Measurements from ENCODE around the gene TRIM8.

TRIM8 gene

DNA sequence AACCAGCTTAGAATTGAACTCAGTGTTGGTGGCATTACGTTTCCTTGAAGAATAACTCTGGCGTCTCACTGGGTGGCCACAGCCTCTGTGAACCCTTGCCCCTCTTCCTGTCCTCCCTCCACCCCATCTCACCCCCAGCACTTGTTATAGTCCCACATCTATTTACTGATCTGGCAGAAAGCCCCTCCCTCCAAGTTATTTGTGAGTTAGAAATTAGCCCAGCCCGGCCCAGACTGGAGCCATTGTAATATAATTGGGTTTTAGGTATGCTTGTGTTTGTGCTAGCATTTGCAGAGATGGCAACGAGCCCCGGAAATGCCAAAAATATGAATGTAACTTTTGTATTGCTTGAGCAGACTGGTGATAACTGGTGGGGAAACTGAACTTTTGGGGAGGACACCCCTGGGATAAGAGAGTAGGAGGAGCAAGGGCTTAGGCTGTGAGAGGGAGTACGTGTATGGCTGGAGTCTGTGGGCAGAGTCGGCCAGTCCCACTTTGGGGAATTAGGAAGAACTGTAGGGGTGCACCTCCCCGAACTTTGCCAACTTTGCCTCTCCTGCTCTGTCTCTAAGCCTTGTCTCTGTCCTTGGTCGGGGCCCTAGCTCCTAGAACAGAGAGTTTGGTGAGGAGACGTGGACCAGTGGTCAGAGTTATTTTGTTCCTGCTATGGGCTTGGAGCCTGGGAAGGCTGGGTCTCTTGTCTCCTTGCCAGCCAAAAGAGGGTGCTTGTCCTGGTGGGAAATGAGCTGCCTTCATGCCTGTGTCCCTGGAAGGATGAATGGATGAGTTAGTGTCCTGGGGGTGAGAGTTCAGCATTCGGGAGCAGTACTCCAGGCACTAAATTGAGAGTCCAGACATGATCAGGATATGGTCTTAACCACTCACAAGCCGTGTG, 19.3 kb upstream of the TRIM8 start:
- no peaks in the 10 kb centered on the region for H3K27me3 Mint-ChIP-seq
- H3K4me3 Mint-ChIP-seq: no peak overlapping the region
- peaks cover 11% of the 10 kb centered on the region for H3K4me1 Mint-ChIP-seq
- no peaks in the 10 kb centered on the region for H3K9me3 Mint-ChIP-seq
- ATAC-seq (no peak), DNase-seq (no peak)
- peak overlapping the region in 1 of 2 donors; percentile 35 for H3K27ac Mint-ChIP-seq

DNA sequence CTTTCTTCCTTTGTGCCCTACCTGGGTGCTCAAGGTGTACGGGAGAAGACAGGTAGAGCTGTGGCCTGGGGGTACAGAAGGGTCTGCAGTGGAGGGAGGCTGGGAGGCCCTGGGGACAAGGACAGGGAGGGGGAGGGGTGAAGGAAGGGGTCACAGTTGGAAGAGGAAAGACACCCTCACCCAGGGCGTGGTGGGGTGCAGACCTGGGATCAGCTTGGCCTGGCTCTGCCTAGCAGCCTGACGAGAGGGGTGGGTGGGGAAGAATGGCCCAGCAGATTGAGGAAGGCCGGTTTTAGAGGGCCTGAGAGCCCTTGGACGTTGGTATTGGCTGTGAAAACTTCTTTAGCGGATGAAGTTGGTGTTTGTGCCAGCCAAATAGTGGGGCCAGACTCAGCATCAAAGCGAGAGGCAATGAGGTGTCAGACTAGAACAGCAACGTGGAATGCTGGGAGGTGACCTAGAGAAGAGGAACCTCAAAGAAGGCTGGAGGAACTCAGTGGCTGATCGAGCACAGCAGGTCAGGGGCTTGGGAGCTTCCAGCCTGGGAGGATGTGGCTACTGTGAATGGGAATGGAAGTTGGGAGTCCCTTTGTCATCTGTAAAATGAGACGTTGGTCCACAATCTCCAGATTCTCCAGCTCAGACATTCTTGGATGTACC, 18.1 kb upstream of the TRIM8 start:
- ATAC-seq: no peak
- no peak for DNase-seq
- Mint-ChIP-seq H3K4me1 (peaks cover 6% of the 10 kb centered on the region), H3K27ac (peak overlapping the region in 1 of 2 donors; percentile 30), H3K4me3 (no peak overlapping the region), H3K9me3 (no peaks in the 10 kb centered on the region), H3K27me3 (no peaks in the 10 kb centered on the region)

DNA sequence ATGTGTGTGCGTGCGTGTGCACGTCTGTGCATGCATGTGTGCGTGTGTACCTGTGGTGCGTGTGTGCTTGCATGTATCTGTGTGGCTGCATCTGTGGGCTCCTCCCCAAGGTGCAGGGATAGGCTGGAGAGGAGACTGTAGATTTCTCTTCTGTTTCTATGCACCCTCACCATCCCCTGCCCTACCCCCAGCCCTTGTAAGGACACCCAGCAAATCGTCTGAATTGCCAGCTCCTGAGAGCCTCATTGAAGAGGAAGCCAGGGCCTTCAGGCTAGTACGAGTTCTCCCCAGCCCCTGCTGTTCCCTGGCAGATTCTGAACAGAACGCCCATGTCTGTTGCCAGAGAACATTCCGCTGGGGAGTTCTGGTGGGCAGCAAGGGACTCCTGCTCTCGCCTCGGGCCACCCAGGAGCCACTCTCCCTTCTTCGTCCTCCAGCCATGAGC, 17.0 kb upstream of the TRIM8 start:
- ATAC-seq: no peak
- Mint-ChIP-seq H3K9me3 (no peaks in the 10 kb centered on the region), H3K4me3 (no peak overlapping the region), H3K4me1 (peaks cover 14% of the 10 kb centered on the region), H3K27me3 (no peaks in the 10 kb centered on the region), H3K27ac (no peak overlapping the region)
- DNase-seq: no peak

DNA sequence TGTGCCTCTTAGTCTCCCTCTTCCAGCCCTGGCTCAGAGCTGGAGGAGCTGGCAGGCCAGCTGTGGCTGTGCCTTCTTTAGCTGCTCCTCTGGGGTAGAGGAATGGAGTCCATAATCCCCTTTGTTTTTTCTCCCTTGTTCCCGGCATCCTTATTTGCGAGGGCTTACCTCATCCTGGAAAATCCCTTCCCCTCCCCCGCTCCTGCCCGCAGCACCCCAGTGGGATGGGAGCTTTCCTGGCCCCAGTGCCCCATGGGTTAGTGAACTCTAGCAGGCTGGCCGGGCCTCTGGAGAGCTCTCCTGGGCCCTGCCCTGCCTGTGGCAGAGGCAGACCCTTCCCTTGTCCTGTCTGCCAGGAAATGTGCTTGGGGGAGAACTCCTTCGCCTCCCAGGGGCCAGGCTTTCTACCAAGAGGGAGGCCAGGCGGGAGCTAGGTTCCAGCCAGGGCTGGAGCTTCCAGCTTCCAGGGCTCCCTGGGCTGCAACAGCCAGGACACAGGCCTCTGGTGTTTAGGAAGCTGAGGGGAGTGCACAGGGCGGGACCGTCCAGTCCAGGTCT, 16.5 kb upstream of the TRIM8 start:
- H3K27ac Mint-ChIP-seq: peak overlapping the region; percentile 70 to 84
- no peaks in the 10 kb centered on the region for H3K27me3 Mint-ChIP-seq

DNA sequence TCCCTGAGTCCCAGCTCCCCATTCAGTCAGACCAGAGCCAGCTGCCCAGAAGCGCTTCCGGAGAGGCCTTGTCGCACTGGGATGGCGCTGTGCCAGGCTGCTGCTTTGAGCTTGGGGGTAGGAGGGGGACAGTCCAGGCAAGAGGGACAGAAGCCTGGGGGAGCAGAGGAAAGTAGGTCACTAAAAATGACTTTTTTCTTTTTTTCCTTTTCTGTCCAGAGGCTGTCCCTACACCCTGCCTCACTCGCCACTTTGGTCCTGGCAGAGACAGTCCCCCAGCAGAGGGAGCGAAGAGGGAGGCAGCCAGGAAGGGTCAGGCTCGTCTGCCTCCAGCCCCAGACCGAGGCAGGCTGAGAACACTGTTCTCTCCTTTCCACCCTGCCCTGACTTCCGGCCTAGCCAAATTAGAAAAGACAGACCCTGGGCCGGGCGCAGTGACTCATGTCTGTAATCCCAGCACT, 15.8 kb upstream of the TRIM8 start:
- Mint-ChIP-seq H3K27me3 (no peaks in the 10 kb centered on the region), H3K9me3 (no peaks in the 10 kb centered on the region), H3K27ac (peak overlapping the region in 1 of 2 donors; percentile 56), H3K4me1 (peaks cover 26% of the 10 kb centered on the region), H3K4me3 (no peak overlapping the region)
- DNase-seq: no peak
- ATAC-seq: no peak

More for the DNA sequence above, 16.5 kb upstream of the TRIM8 start:
- H3K4me3 Mint-ChIP-seq: no peak overlapping the region
- H3K9me3 Mint-ChIP-seq: no peaks in the 10 kb centered on the region
- ATAC-seq (no peak), DNase-seq (no peak)
- peaks cover 19% of the 10 kb centered on the region for H3K4me1 Mint-ChIP-seq

DNA sequence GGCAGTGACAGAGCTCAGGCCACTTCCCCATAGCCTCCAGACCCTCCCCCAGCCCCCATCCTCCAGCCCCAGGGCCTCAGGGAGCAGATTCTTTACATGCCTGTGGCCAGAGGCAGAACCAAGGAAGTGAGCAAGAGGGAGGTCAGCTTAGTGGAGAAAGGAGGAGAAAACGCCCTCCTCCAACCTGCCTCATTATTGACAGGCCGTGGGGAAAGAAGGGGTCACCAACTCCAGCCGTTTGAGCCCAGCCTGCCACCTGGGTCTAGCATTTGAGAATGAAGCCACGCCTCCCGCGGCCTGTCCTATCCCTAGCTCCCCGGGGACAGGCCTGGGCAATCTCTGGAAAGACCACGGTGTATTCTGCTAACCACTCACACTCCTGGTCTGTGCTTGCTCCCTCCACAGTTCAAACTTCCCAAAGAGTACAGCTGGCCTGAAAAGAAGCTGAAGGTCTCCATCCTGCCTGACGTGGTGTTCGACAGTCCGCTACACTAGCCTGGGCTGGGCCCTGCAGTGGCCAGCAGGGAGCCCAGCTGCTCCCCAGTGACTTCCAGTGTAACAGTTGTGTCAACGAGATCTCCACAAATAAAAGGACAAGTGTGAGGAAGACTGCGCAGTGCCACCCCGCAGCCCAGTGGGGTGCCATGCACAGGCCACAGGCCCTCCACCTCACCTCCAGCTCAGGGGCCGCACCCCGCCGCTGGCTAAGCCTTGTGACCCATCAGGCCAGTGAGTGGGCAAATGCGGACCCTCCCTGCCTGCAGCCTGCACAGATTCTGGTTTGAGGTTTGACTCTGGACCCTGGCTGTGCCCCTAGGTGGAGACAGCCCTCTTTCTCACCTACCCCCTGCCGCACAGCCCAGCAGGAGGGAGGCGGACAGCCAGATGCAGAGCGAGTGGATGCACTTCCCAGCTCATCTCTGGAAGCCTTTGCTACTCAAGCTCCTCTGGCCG, 14.3 kb upstream of the TRIM8 start:
- H3K4me3 Mint-ChIP-seq: no peak overlapping the region
- no peaks in the 10 kb centered on the region for H3K9me3 Mint-ChIP-seq
- no peak for DNase-seq
- H3K27ac Mint-ChIP-seq: peak overlapping the region in 1 of 2 donors; percentile 59
- peaks cover 40% of the 10 kb centered on the region for H3K4me1 Mint-ChIP-seq
- ATAC-seq: no peak
- no peaks in the 10 kb centered on the region for H3K27me3 Mint-ChIP-seq

DNA sequence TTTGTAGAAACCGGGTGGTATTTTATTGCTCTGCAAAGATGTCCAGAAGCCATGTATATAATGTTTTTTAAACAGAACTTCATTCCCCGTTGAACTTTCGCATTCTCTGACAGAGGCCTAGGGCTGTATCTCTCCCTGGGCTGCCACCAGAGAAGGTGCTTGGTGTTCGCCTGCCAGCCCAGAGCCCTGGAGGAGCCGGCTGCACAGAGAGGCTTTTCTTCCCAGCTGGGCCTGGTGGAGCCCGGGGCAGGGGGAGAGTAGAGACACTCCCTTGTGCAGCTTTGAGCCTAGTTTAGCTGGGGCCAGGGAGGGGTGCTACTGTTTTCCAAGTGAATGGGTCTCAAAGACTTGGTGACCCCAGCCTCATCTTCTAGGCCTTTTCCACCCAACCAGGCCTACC, 13.6 kb upstream of the TRIM8 start:
- Mint-ChIP-seq H3K4me3 (no peak overlapping the region), H3K27me3 (no peaks in the 10 kb centered on the region), H3K27ac (no peak overlapping the region), H3K4me1 (peaks cover 48% of the 10 kb centered on the region), H3K9me3 (no peaks in the 10 kb centered on the region)
- no peak for DNase-seq
- no peak for ATAC-seq

DNA sequence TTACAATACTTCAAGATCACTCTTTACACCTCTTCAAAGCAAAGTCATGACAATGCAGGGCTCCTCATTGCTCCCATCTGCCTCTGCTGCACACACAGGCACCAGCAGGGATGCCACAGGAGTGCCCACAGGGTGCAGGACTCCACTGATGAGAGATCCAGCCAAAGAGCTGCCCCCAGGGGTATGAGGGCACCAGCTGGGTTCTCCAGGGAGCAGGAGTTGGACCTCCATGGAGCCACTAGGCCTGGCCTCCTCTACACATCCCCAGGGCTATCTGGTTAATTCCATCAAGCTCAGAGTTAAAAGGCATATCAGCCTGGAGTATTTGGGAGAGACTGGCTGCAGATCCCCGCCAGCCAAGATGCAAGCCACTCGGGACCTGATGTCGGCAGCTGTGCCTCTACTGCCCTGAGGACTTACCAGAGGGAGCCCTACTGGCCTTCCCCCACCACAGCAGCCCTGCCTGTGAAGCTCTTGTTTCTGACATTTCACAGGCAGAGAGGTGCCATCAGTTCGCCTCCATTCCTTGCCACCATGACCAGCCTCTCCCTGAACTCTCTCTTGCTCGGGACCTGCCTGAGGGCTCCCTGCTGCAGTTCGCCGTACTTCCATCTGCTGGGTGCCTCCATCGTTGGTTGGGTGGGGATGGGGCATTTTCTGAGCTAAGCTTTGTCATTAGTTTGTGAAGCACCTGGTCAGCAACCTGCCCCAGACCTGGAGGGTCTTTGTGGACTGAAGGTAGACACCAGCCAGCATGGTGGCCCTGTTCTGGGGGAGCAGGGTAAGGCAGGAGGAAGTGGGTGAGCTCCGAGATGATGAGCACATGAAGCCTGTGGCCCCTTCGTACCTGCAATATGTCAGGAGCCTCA, 12.5 kb upstream of the TRIM8 start:
- no peaks in the 10 kb centered on the region for H3K9me3 Mint-ChIP-seq

DNA sequence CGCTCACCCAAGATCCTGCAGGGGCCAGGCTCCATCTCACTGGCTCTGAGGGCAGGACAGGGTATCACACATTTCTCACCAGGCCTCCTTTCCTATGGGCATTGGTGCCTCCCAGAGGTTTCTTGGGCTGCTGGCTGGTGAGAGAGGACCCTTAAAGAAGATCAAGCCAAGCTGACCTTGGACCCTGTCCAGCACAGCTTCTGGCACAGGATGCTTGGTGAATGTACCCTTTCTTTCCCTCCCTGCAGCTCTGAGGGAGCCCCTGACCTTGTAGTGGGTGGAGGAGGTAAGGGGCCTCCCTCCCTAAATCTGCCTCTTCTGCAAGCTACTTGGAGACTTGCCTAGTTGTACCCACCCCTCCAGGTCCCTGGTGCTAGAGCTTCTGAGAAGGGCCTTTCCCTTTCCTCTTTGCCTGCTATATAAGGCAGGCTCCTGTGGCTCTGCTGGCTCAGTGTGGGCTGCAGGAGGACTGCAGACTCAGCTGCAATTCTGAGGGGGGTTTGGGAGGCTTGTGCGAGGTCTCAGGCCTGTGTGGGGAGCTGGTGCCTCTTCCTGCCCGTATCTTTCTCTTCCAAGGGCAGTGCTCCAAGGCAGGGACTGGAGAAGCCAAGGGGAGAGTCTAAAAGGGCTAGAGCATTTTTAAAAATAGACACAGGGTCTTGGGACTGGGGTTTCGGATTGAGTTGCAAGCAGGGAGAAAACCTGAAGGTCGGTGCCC, 11.7 kb upstream of the TRIM8 start:
- Mint-ChIP-seq H3K4me1 (peaks cover 52% of the 10 kb centered on the region), H3K27ac (peak overlapping the region; percentile 10 to 88), H3K27me3 (no peaks in the 10 kb centered on the region), H3K4me3 (peak overlapping the region; percentile 78 to 79), H3K9me3 (no peaks in the 10 kb centered on the region)
- DNase-seq (no peak), ATAC-seq (peak; percentile 44)

More for the DNA sequence above, 12.5 kb upstream of the TRIM8 start:
- ATAC-seq (no peak), DNase-seq (no peak)
- H3K4me3 Mint-ChIP-seq: no peak overlapping the region
- peak overlapping the region in 1 of 2 donors; percentile 34 for H3K27ac Mint-ChIP-seq
- peaks cover 52% of the 10 kb centered on the region for H3K4me1 Mint-ChIP-seq
- no peaks in the 10 kb centered on the region for H3K27me3 Mint-ChIP-seq

DNA sequence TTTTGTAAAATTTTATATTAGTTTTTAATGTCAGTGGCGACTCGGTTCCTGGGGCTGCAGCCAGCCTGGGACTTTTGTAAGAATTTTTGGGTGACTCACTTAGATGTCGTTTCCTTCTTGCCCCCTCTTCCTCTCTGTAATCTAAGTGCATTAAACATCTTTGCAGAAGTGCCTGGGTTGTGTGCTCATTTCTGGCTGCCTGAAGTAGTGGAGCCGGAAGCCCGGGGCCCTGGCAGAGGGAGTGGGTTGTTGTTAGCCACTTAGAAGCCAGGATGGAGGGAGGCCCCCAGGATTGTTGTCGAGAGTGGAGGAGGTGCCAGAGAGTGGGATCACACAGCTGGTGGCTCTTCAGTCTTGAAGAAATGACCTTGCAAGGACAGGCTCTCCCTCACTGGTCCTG, 11.0 kb upstream of the TRIM8 start:
- H3K9me3 Mint-ChIP-seq: peaks cover 0 to 2% of the 10 kb centered on the region in 2 donors
- peak overlapping the region; percentile 78 to 79 for H3K4me3 Mint-ChIP-seq
- peak in 1 of 2 donors; percentile 60 for DNase-seq
- H3K4me1 Mint-ChIP-seq: peaks cover 52% of the 10 kb centered on the region
- ATAC-seq: peak; percentile 81
- H3K27me3 Mint-ChIP-seq: no peaks in the 10 kb centered on the region
- H3K27ac Mint-ChIP-seq: peak overlapping the region; percentile 88 to 96

DNA sequence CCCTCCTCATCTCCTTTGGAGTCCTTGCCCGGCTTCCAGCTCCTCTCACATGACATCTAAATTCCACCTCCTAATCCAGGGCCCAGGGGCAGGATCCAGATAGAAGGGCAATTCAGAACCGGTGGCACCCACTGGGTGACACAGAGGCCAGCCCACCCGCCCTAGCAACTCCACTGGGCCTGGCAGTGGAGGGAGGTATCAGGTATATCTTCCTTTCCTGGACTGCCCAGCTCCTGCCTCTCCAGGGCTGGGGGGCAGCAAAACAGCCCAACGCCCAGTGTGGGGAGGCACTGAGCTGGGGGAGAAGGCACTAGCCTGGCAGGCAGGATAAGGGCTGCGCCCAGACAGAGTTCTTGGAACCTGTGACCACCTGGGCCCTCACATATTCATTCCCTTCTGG, 10.4 kb upstream of the TRIM8 start:
- peak overlapping the region; percentile 88 to 96 for H3K27ac Mint-ChIP-seq
- peaks cover 0 to 5% of the 10 kb centered on the region in 2 donors for H3K9me3 Mint-ChIP-seq
- no peak for DNase-seq
- H3K4me3 Mint-ChIP-seq: peak overlapping the region; percentile 11 to 79
- peaks cover 52% of the 10 kb centered on the region for H3K4me1 Mint-ChIP-seq
- H3K27me3 Mint-ChIP-seq: no peaks in the 10 kb centered on the region
- peak; percentile 9 for ATAC-seq

DNA sequence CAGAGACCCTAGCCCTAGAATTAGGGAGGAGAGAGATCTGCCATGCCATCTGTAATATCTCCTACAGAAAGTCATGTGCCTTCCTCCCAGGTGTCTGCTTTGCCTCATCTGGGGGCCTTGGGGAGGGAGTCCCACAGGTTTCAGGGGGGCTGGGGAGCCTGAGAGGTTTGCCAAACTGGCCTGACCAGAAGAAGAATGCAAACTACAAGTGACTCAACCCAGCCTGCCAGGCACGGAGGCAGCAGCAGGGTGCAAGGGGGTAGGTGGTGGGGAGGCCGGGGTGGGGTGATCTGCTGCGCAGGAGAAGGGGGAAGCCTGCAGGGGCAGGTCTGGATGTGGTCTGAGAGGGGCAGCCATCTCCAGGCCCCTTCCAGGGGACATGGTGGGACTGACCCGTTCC, 9.6 kb upstream of the TRIM8 start:
- Mint-ChIP-seq H3K27ac (peak overlapping the region in 1 of 2 donors; percentile 62), H3K27me3 (no peaks in the 10 kb centered on the region), H3K4me1 (peaks cover 52% of the 10 kb centered on the region), H3K9me3 (peaks cover 0 to 5% of the 10 kb centered on the region in 2 donors), H3K4me3 (no peak overlapping the region)
- DNase-seq (no peak), ATAC-seq (no peak)

DNA sequence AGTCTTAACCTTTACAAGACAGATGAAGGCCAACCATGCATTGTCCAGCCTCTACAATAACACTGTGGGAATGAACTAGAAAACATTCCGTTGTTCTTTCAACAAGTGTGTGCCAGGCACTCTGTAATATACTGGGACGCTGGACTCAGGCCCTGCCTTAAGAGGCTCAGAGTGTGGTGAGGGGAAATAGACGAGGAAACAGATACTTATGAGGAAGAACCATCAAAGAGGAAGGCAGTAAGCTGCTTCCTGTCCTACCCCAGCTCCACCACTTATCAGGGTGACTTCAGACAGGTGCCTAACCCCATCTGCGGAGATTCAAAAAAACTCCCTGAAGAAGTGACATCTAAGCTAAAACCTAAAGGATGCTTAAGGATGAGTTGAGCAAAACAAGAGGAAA, 8.9 kb upstream of the TRIM8 start:
- peaks cover 0 to 5% of the 10 kb centered on the region in 2 donors for H3K9me3 Mint-ChIP-seq

More for the DNA sequence above, 8.9 kb upstream of the TRIM8 start:
- H3K27me3 Mint-ChIP-seq: no peaks in the 10 kb centered on the region
- ATAC-seq (peak; percentile 36), DNase-seq (no peak)
- H3K27ac Mint-ChIP-seq: peak overlapping the region; percentile 66 to 74
- peak overlapping the region; percentile 54 to 61 for H3K4me3 Mint-ChIP-seq
- H3K4me1 Mint-ChIP-seq: peaks cover 52% of the 10 kb centered on the region

All from stimulated activated naive CD8-positive, alpha-beta T cell treated with anti-CD3 and anti-CD28 coated beads, Interleukin-15, amount 100 ng/mL, for 72 hours (primary cell).